Measurements from ENCODE around the gene PDE2A.

DNA sequence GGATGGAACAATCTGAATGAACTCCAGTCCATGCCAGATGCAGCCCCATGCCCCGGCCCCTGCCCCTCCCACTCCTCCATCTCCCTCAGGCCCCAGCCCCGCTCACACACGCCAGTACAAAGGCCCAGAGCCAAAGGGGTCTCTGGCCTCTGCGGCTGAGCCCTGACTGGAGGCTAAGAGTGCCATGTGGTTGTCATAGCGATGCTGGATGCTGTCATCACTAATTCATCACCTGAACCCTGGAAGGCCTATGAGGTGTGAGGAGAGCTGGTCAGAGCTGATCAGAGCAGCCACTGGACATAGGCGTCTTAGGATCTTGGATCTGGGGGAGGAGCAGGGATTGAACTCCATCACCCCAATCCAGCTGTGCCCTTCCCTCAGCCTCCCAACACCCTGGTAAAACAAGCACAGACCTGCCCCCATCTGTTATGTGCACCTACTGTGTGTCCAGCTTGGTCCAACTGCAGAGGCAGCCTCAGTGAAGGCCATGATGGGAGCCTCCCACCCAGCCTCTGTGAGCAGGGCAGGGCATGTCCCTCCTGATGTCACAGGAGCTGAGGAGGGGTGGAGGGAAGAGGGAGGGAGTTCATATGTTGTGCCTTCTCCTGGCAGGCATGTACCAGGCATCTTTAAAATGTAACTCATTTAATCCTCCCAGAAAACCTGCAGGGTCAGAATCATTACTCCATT lies 16.7 kb downstream of the PDE2A start:
- no peak for TF ChIP-seq CTCF (IDR thresholded peaks at IDR 0.05; ENCODE audit: low read depth, low read length)
- no peak for TF ChIP-seq EZH2phosphoT487 (IDR thresholded peaks at IDR 0.05; ENCODE audit: low read depth)
